NCI-H2081 (cell line): ENCODE measurements around the gene ADNP.
"Not testable (repeated sequence)": the region's sequence is repeated elsewhere in the genome, so short reads cannot be mapped to it uniquely, and the experiment has no call there.

ENCODE experiments used
- DNase-seq, 2 experiments: peaks; one replicate each; lab custom pipeline; 2025; lab: John Stamatoyannopoulos, UW

The ADNP gene

GRCh38 chr20:50900261-50900660, 31.0 kb downstream of the ADNP start:
- peak in 1 of 2 experiments; percentile 17 for DNase-seq

- DNase-seq: no peak
Measured at GRCh38 chr20:50898475-50898874, 32.8 kb downstream of the ADNP start.

GRCh38 chr20:50895111-50895830, 36.0 kb downstream of the ADNP start:
- no peak for DNase-seq

- no peak for DNase-seq
Measured at GRCh38 chr20:50893620-50894019, 37.6 kb downstream of the ADNP start.

DNA sequence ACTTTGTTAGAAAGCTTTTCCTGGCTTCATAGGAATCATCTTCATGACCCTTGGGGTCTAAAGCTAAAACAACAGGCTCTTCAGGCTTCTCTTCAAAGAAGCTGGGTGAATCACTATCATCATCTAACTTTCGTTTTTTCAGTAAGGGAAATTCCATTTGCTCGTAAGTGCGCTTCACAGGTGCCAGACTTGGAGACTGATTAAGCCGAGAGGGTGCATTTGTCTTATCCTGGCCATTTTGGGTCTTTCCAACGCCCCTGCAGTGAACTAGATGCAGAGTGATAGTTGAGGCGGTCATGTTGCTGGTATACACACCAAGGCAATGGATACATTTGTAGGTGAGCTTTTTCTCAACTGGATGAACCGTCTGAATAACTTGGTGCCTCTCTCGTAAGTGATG, 38.8 kb downstream of the ADNP start:
- no peak for DNase-seq

DNA sequence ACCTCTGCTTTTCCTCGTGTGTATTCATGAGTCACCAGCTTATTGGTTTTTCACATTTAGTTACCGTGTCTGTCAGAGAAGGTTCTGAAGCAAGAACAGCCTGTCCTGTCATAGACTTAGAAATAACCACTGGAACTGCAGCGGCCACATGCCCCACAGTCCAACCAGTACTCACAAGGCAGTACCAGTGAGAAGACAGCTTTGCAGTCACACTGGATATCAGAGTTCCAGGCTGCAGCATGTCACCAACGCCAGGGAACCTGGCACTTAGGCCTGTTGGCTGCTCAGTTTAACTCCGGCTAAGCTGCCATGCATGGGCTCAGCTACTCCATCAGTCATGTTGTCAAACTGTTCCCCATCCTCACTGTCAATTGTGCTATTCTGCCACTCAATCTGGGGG, 40.1 kb downstream of the ADNP start:
- DNase-seq: no peak

DNA sequence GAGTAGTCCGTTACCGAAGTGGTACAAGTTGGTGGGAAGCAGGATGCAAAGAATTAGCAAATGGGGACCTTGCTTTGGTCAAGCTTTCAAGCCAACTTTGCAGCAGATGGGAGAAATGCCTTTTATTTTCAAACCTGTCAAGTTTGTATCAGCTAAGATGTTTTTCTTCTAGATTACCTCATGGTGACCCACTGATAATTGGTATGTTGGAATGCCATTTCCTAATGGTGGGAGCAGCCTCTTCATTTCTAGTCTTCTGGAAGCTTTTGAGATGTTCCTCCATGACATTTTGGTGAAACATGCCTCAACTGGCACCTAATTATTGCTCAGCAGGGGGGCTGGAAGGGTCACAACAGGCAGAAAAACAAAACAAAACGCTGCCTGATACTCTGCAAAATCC, 43.7 kb downstream of the ADNP start:
- DNase-seq: no peak

- no peak for DNase-seq
Measured at GRCh38 chr20:50886184-50886790, 45.0 kb downstream of the ADNP start.

- no peak for DNase-seq
Measured at GRCh38 chr20:50885781-50886180, 45.5 kb downstream of the ADNP start.

- DNase-seq: no peak
Measured at GRCh38 chr20:50885068-50885467, 46.2 kb downstream of the ADNP start.

DNA sequence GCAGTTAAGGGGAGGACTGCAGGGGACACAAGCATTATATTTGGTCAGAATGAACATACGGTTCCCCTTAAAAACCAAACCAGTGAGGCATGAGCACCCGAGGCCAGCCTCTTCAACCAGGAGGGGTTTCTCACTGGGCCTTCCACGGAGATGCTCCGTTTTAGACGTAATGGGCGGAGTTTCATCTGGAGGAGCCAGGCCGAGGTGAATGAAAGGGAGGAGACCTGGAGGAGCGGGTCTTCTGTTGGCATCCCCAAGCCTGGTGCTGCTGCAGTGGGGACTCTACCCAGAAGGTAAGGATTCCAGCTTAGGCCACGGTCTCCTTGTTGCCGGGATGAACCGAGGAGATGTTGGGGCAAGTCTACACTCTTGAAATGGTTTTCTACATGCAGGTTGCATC, 47.4 kb downstream of the ADNP start:
- no peak for DNase-seq

- not testable (repeated sequence) for DNase-seq
Measured at GRCh38 chr20:50881759-50882424, 49.3 kb downstream of the ADNP start.

GRCh38 chr20:50879649-50880550, 51.3 kb downstream of the ADNP start:
- no peak for DNase-seq

DNA sequence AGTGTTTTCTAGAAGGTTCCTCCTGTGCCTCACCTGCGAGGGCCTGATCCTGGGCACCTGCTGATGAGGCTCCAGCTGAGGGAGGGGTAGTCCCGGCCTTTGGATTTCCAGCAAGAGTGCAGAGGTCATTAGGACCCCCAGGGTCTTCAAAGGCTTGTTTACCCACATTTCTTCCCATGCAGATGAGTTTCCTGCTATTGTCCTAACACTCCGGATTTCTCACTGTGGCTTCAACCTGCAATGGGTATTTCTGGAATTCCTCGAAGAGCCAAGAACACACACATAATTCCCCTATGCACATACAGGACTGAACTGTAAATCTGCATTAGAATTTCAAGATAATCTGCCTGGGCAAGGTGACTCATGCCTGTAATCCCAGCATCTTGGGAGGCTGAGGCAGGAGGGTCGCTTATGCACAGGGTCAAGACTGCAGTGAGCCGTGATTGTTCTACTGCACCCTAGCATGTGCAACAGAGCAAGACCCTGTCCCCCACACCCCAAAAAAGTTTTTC, 53.9 kb downstream of the ADNP start:
- DNase-seq: no peak

DNA sequence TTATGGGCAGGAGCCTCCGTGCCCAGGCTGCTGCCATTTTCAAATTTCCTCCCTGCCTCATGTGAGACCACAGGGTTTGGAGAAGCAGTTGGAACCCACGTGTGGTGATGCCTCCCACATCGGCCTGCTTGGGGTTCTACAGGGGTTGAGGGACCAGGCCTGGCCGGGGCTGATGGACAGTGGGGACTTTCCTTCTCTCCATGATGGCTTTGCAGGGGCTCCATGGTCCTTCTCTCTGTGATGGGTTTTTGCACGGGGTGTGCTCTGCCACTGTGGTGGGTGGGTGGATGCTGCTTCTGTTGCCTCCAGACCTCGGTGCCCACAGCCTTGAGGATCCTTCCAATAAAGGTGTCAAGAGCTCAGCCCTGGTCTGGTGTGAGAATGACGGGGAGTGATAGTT, 54.4 kb downstream of the ADNP start:
- no peak for DNase-seq

- DNase-seq: no peak
Measured at GRCh38 chr20:50876063-50876685, 55.1 kb downstream of the ADNP start.

GRCh38 chr20:50874758-50875665, 56.2 kb downstream of the ADNP start:
- no peak for DNase-seq

DNA sequence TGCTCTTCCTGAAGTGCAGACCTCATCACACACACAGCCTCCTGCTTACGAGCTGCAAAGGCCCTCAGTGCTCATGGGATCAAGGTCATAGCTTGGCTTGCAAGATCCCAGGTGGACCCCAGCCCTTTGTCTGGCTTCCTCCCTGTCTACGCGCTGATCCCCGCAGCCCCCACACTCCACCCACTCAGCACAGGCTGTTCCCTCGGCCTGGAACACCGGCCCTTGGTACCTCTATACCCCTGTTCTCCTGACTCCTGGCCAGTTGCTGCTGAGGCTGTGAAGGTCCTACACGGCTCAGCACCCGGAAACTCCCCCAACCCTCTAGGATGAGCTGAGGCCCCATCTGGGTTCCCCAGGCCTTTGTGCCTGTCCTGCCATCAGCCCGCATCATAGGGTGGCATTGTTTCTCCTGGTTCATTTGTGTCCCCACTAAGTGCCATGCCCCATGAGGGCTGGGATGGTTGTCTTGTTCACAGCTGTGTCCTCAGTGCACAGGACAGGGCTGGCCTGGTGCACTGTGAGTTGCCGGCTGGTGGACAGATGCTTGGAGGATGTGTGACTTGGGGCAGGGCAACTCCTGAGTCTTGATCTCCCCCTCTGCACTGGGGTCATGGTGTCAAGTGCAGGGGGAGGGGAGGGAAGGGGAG, 57.0 kb downstream of the ADNP start:
- DNase-seq: no peak

- no peak for DNase-seq
Measured at GRCh38 chr20:50873585-50873984, 57.7 kb downstream of the ADNP start.
